ENCODE data around the gene TNFRSF4. TPM values are rescaled to one million over a fixed set of nuclear protein-coding genes. Genes with fewer than 3 reads are reported as not detected.

Gene TNFRSF4
- total and polyA plus RNA-seq, 7 donors: 0.95 to 8.6 (median 1.2) TPM; not detected in 2

- Histone ChIP-seq H3K27ac (no peak overlapping the region), H3K36me3 (no peaks in the 10 kb centered on the region), H3K4me1 (peaks cover 0 to 13% (median 0%) of the 10 kb centered on the region in 4 donors), H3K9me3 (no peaks in the 10 kb centered on the region), H3K4me3 (no peak overlapping the region), H3K27me3 (peaks cover 8 to 31% (median 24%) of the 10 kb centered on the region in 3 donors)
- TF ChIP-seq CTCF (IDR thresholded peaks at IDR 0.05): no peak
- TF ChIP-seq POLR2AphosphoS5 (IDR thresholded peaks at IDR 0.05): no peak
- TF ChIP-seq EP300 (IDR thresholded peaks at IDR 0.05): no peak
- TF ChIP-seq POLR2A (IDR thresholded peaks at IDR 0.05): no peak
- intact Hi-C loops (cut with DNase I): no loop called here
- no peak for DNase-seq
- 24 to 64% methylated on average over 15 of the region's 15 CpGs for WGBS, 2 donors
Measured at GRCh38 chr1:1239227-1239613, 25.3 kb upstream of the TNFRSF4 start.

GRCh38 chr1:1238702-1239178, 24.8 kb upstream of the TNFRSF4 start:
- TF ChIP-seq EP300 (IDR thresholded peaks at IDR 0.05) (no peak), CTCF (IDR thresholded peaks at IDR 0.05) (no peak), POLR2A (IDR thresholded peaks at IDR 0.05) (no peak), POLR2AphosphoS5 (IDR thresholded peaks at IDR 0.05) (no peak)
- peaks cover 0 to 15% (median 0%) of the 10 kb centered on the region in 4 donors for H3K4me1 ChIP-seq
- no peak overlapping the region for H3K27ac ChIP-seq
- no peaks in the 10 kb centered on the region for H3K36me3 ChIP-seq
- H3K27me3 ChIP-seq: peaks cover 8 to 31% (median 24%) of the 10 kb centered on the region in 3 donors
- 18 to 67% methylated on average over 19 of the region's 19 CpGs for WGBS, 2 donors
- intact Hi-C loops (cut with DNase I): no loop called here
- H3K4me3 ChIP-seq: no peak overlapping the region
- H3K9me3 ChIP-seq: no peaks in the 10 kb centered on the region
- DNase-seq: no peak

GRCh38 chr1:1237874-1238701, 24.1 kb upstream of the TNFRSF4 start:
- no peak for DNase-seq
- WGBS, 2 donors: 11 to 44% methylated on average over 48 of the region's 48 CpGs
- no peak overlapping the region for H3K27ac ChIP-seq
- TF ChIP-seq EP300 (IDR thresholded peaks at IDR 0.05) (no peak), POLR2AphosphoS5 (IDR thresholded peaks at IDR 0.05) (no peak), POLR2A (IDR thresholded peaks at IDR 0.05) (no peak), CTCF (IDR thresholded peaks at IDR 0.05) (no peak)
- intact Hi-C loops (cut with DNase I): no loop called here
- H3K4me3 ChIP-seq: no peak overlapping the region
- no peaks in the 10 kb centered on the region for H3K9me3 ChIP-seq
- H3K36me3 ChIP-seq: no peaks in the 10 kb centered on the region
- H3K27me3 ChIP-seq: peaks cover 8 to 31% (median 24%) of the 10 kb centered on the region in 3 donors
- H3K4me1 ChIP-seq: peaks cover 0 to 21% (median 4%) of the 10 kb centered on the region in 4 donors

GRCh38 chr1:1236945-1237873, 23.3 kb upstream of the TNFRSF4 start:
- WGBS, 2 donors: 14 to 37% methylated on average over 34 of the region's 34 CpGs
- no peaks in the 10 kb centered on the region for H3K9me3 ChIP-seq
- H3K27me3 ChIP-seq: peaks cover 8 to 31% (median 24%) of the 10 kb centered on the region in 3 donors
- DNase-seq: no peak
- no peak for TF ChIP-seq POLR2AphosphoS5 (IDR thresholded peaks at IDR 0.05)
- TF ChIP-seq POLR2A (IDR thresholded peaks at IDR 0.05): no peak
- TF ChIP-seq EP300 (IDR thresholded peaks at IDR 0.05): no peak
- TF ChIP-seq CTCF (IDR thresholded peaks at IDR 0.05): no peak
- no peak overlapping the region for H3K27ac ChIP-seq
- peaks cover 0 to 28% (median 11%) of the 10 kb centered on the region in 4 donors for H3K4me1 ChIP-seq
- H3K36me3 ChIP-seq: no peaks in the 10 kb centered on the region
- intact Hi-C loops (cut with DNase I): no loop called here
- no peak overlapping the region for H3K4me3 ChIP-seq

Data from sigmoid colon (tissue), 7 donors.